Neural crest cell (in vitro differentiated cells): Measurements from ENCODE around the gene DLG3. TPM values are rescaled to one million over a fixed set of nuclear protein-coding genes. Genes with fewer than 3 reads are reported as not detected.
A peak's percentile ranks its signal among the peaks of the same experiment; 100 is the strongest.

Experiments
- DNase-seq: peaks from one replicate; pipeline ENCODE4 v3.0.0; 2021; ENCODE audit warnings: low read depth, mixed read lengths, low spot score
- H3K27ac Mint-ChIP-seq: one replicate; pipeline ENCODE4 v1.8.0; 2021; ENCODE audit warnings: mild to moderate bottlenecking, mixed read lengths; ENCODE audit not compliant: unreplicated experiment
- H3K27me3 Mint-ChIP-seq: 2 replicates; pipeline ENCODE4 v1.8.0; 2021; ENCODE audit warnings: low read depth, mild to moderate bottlenecking, mixed read lengths
- H3K36me3 Mint-ChIP-seq: 2 replicates; pipeline ENCODE4 v1.8.0; 2021; ENCODE audit warnings: low read depth, mild to moderate bottlenecking, mixed read lengths
- H3K4me1 Mint-ChIP-seq: 2 replicates; pipeline ENCODE4 v1.8.0; 2021; ENCODE audit warnings: mixed read lengths
- H3K4me3 Mint-ChIP-seq: one replicate; pipeline ENCODE4 v1.8.0; 2021; ENCODE audit warnings: mild to moderate bottlenecking, mixed read lengths
- H3K9me3 Mint-ChIP-seq: 2 replicates; pipeline ENCODE4 v1.8.0; 2021; ENCODE audit warnings: mixed read lengths
- CTCF ChIP-seq: fragments of 200-600 bp; sonication (generic); conservative IDR thresholded peaks from 2 replicates; pipeline ENCODE4 v1.5.0; 2021; ENCODE audit warnings: antibody characterized with exemption, mild to moderate bottlenecking
- total RNA-seq: library from RNA; stranded (reverse); gene quantifications from 2 replicates; pipeline ENCODE4 v1.2.1, GENCODE V29; 2021

DLG3 gene
- total RNA-seq, 1 donor from 2014 or later, result 54.3 TPM

DNA sequence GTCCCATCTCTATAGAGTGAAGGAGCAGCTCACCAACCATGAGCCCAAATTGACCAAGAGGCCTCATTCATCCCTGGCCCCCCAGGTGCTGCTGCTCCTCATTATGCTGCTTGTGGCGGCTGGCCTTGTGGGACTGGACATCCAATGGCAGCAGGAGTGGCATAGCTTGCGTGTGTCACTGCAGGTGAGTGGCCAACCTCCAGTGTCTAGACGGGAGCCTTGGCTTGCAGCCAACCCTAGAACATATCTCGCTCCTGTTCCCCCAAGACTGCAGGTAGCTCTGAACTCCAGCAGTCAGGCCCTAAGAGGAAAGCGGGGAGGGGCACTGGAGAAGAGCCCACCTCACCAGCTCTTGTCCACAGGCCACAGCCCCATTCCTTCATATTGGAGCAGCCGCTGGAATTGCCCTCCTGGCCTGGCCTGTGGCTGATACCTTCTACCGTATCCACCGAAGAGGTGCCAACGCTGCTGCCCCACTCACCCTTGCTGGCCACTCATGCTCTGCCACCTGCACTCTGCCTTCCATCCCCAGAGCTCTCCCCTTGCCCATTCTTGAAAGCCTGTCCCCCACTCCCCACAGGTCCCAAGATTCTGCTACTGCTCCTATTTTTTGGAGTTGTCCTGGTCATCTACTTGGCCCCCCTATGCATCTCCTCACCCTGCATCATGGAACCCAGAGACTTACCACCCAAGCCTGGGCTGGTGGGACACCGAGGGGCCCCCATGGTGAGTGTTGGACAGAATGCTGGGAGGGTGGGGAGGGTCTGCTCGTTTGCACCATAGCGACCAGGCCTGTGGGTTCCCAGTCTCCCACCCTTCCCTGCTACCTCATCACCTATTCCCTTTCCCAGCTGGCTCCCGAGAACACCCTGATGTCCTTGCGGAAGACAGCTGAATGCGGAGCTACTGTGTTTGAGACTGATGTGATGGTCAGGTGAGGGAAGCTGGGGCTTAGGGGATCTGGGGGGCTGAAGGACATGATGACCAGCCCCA is 18.1 kb upstream of the DLG3 start:
- Mint-ChIP-seq H3K9me3 (no peaks in the 10 kb centered on the region), H3K27ac (no peak overlapping the region)
- TF ChIP-seq CTCF, result no peak

GRCh38 chrX:70427365-70427764 is 17.3 kb upstream of the DLG3 start:
- no peak overlapping the region for H3K4me3 Mint-ChIP-seq
- no peak overlapping the region for H3K27ac Mint-ChIP-seq
- H3K9me3 Mint-ChIP-seq, result no peaks in the 10 kb centered on the region
- H3K36me3 Mint-ChIP-seq, result no peaks in the 10 kb centered on the region
- H3K27me3 Mint-ChIP-seq, result no peaks in the 10 kb centered on the region
- peaks cover 16% of the 10 kb centered on the region for H3K4me1 Mint-ChIP-seq
- DNase-seq, result no peak
- TF ChIP-seq CTCF, result no peak

More for the DNA sequence above, 18.1 kb upstream of the DLG3 start:
- Mint-ChIP-seq H3K4me3 (no peak overlapping the region), H3K27me3 (no peaks in the 10 kb centered on the region), H3K36me3 (peaks cover under 1% of the 10 kb centered on the region), H3K4me1 (peaks cover 22% of the 10 kb centered on the region)
- no peak for DNase-seq

DNA sequence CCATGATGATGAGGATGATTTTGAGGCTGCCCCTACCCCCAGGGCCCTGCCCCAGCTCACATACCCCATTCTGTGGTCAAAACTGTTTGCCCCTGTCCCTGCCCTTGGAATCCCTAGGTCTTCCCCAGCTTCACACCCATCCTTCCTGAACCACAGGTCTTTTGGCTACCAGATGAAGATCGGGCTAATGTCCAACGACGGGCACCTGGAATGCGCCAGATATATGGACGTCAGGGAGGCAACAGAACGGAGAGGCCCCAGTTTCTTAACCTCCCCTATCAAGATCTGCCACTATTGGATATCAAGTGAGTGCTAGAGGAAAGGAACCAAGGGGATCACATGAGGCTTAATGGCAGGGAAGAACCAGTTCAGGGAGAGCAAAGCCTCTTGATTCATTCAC is 14.9 kb upstream of the DLG3 start:
- Mint-ChIP-seq H3K4me1 (no peaks in the 10 kb centered on the region), H3K9me3 (no peaks in the 10 kb centered on the region), H3K27me3 (no peaks in the 10 kb centered on the region), H3K27ac (no peak overlapping the region), H3K4me3 (no peak overlapping the region), H3K36me3 (no peaks in the 10 kb centered on the region)
- no peak for TF ChIP-seq CTCF
- DNase-seq, result no peak

DNA sequence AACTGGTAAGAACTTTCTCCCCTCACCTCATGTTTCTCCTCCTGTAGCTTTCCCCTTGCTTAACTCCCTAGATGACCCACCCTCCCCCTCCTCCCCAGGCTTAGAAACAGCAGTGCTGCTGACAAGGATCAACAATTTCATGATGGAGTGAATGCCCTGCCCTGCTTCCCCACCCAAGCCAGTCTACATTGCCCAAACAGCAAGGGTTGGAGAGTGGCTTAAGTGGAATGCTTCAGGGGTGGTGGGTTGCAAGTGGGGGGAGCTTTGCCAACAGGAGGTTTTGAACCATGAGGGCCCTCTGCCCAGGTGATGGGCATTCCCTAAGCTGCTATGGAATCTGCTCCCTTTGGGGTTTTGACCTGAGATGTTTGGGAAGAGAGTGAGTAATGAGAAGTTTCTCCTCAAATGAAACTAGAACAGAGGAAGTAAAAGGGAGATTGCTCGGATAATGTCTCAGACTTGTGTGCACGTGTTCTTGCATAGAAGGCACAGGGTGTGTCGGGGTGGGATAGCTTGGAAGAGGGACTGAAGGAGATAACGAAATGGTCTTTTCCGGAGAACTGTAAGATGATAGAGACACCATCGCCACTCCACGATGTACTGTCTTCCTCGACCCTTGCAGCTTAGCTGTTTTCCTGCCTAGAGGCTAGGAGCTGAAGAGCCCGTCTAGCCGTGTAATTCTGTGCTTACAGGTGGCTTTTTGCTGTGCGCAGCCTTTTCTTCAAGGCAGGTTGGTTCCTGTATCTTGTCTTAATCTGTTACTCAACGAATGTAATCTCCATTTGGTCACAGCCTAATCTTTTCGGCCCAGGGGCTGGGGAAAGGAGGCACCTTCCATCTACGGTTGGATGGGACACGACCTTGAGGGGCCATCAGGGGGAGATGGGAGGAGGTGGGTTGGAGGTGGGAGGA is 11.4 kb upstream of the DLG3 start:
- peaks cover 8% of the 10 kb centered on the region for H3K4me1 Mint-ChIP-seq
- TF ChIP-seq CTCF, result no peak
- H3K27me3 Mint-ChIP-seq, result peaks cover 5% of the 10 kb centered on the region
- no peaks in the 10 kb centered on the region for H3K36me3 Mint-ChIP-seq
- H3K9me3 Mint-ChIP-seq, result no peaks in the 10 kb centered on the region
- peak overlapping the region; percentile 96 for H3K4me3 Mint-ChIP-seq
- no peak for DNase-seq
- no peak overlapping the region for H3K27ac Mint-ChIP-seq

GRCh38 chrX:70433848-70434351 is 10.7 kb upstream of the DLG3 start:
- Mint-ChIP-seq H3K27me3 (peaks cover 13% of the 10 kb centered on the region), H3K4me3 (peak overlapping the region; percentile 96), H3K4me1 (peaks cover 8% of the 10 kb centered on the region), H3K27ac (peak overlapping the region; percentile 89), H3K9me3 (no peaks in the 10 kb centered on the region), H3K36me3 (no peaks in the 10 kb centered on the region)
- DNase-seq, result peak; percentile 56
- TF ChIP-seq CTCF, result peak; percentile 72
